GM12878 (cell line): ENCODE data around the gene ABHD1. TPM values are rescaled to one million over a fixed set of nuclear protein-coding genes. Genes with fewer than 3 reads are reported as not detected.

Experiments
- ATAC-seq: fragments of 200-7000 bp; cut with Tn5 transposase; 3 replicates; pipeline ENCODE4 v1.9.1; 2020; ENCODE audit warnings: mild to moderate bottlenecking, moderate library complexity
- BruUV-seq: library from RNA; stranded (reverse); fragments of 400-500 nt; replicated peaks from 2 replicates; lab custom pipeline; 2021; lab: Mats Ljungman, UMichigan
- CTCF ChIA-PET: fragments of 300-600 bp; sonication (Branson Sonifier 250); formaldehyde crosslinking; extraction: SDS; loops from one replicate; lab custom pipeline; 2021; ENCODE audit warnings: inconsistent platforms; lab: Yijun Ruan, JAX
- POLR2A ChIA-PET: fragments of 350-600 bp; formaldehyde crosslinking; extraction: SDS; loops from one replicate; lab custom pipeline; 2021; ENCODE audit warnings: inconsistent platforms; lab: Charles Lee
- RAD21 ChIA-PET: fragments of 300-600 bp; sonication (Branson Sonifier 250); formaldehyde crosslinking; loops from one replicate; lab custom pipeline; 2023; ENCODE audit warnings: antibody characterized with exemption; ENCODE audit not compliant: unreplicated experiment; lab: Charles Lee
- SMC1A ChIA-PET: fragments of 300-600 bp; sonication (Branson Sonifier 250); formaldehyde crosslinking; loops from one replicate; lab custom pipeline; 2023; ENCODE audit not compliant: unreplicated experiment, uncharacterized antibody; lab: Charles Lee
- DNase-seq: peaks from one replicate; pipeline ENCODE4 v3.0.0-alpha.2; 2011; ENCODE audit warnings: low read depth, low spot score
- FAIRE-seq: peaks from 3 replicates; lab custom pipeline; 2011; peaks lifted over from hg19 to GRCh38; lab: Jason Lieb, UNC
- H2AFZ ChIP-seq: 2 replicates; pipeline ENCODE4 v1.6.0; 2011; ENCODE audit warnings: low read depth, low read length, control low read depth; ENCODE audit not compliant: control insufficient read depth
- H3K27ac ChIP-seq: 2 replicates; pipeline ENCODE4 v1.5.1; 2011; ENCODE audit warnings: control low read depth; ENCODE audit not compliant: control insufficient read depth, insufficient read depth
- H3K27me3 ChIP-seq, 2 experiments: replicated peaks in 1 of 2; 2 replicates each; pipeline versions ENCODE4 v1.6.0 to v1.6.1; 2011; ENCODE audit warnings: low read length in 1 of 2; ENCODE audit not compliant: control insufficient read depth in 2 of 2, insufficient read depth in 2 of 2
- H3K36me3 ChIP-seq, 2 experiments: 2 replicates each; pipeline ENCODE4 v1.5.1; 2011; ENCODE audit warnings: low read length in 1 of 2; ENCODE audit not compliant: control insufficient read depth in 2 of 2, insufficient read depth in 2 of 2
- H3K4me1 ChIP-seq: 2 replicates; pipeline ENCODE4 v1.6.1; 2011; ENCODE audit warnings: mild to moderate bottlenecking, low read length, moderate library complexity, mixed read lengths; ENCODE audit not compliant: control insufficient read depth, insufficient read depth
- H3K4me2 ChIP-seq: 2 replicates; pipeline ENCODE4 v1.6.0; 2011; ENCODE audit warnings: control low read depth; ENCODE audit not compliant: control insufficient read depth, insufficient read depth
- H3K4me3 ChIP-seq: fragments of 200-600 bp; sonication (generic); 2 replicates; pipeline ENCODE4 v1.5.1; 2016
- H3K79me2 ChIP-seq: 2 replicates; pipeline ENCODE4 v1.6.0; 2011; ENCODE audit warnings: low read length; ENCODE audit not compliant: control insufficient read depth, insufficient read depth
- H3K9ac ChIP-seq: 2 replicates; pipeline ENCODE4 v1.8.0; 2011; ENCODE audit warnings: low read length, control low read depth, mixed read lengths; ENCODE audit not compliant: control insufficient read depth, insufficient read depth
- H3K9me3 ChIP-seq: replicated peaks from 3 replicates; pipeline ENCODE4 v1.5.1; 2011; ENCODE audit warnings: mild to moderate bottlenecking, low read length; ENCODE audit not compliant: control insufficient read depth, insufficient read depth
- H4K20me1 ChIP-seq: 2 replicates; pipeline ENCODE4 v1.6.0; 2011; ENCODE audit not compliant: control insufficient read depth, insufficient read depth
- CHD4 ChIP-seq: fragments of 200-600 bp; sonication (generic); IDR thresholded peaks from 2 replicates; pipeline ENCODE4 v1.6.1; 2016; ENCODE audit warnings: mild to moderate bottlenecking
- CTCF ChIP-seq, 3 experiments: IDR thresholded peaks in 2 of 3; conservative IDR thresholded peaks in 1 of 3; 2 replicates each; pipeline ENCODE4 v1.5.1; 2011; ENCODE audit warnings: low read depth in 3 of 3, low read length in 3 of 3, mild to moderate bottlenecking in 3 of 3, control low read depth in 2 of 3, moderate library complexity in 2 of 3, inconsistent platforms in 1 of 3, mixed read lengths in 1 of 3; ENCODE audit not compliant: control insufficient read depth in 2 of 3, insufficient read depth in 1 of 3; ENCODE audit errors: extremely low read depth in 1 of 3
- DPF2 ChIP-seq: fragments of 450-650 bp; IDR thresholded peaks from 2 replicates; pipeline ENCODE4 v1.6.1; 2017; ENCODE audit warnings: mild to moderate bottlenecking
- FOS ChIP-seq: IDR thresholded peaks from 3 replicates; pipeline ENCODE4 v1.6.1; 2011; ENCODE audit warnings: borderline replicate concordance; ENCODE audit not compliant: insufficient read length; ENCODE audit errors: extremely low read depth
- GABPA ChIP-seq: IDR thresholded peaks from 2 replicates; pipeline ENCODE4 v1.6.1; 2014; ENCODE audit warnings: antibody characterized with exemption, low read depth, mild to moderate bottlenecking, inconsistent platforms
- HDAC2 ChIP-seq: fragments of 200-600 bp; sonication (generic); IDR thresholded peaks from 2 replicates; pipeline ENCODE4 v1.6.1; 2017
- MAX ChIP-seq: IDR thresholded peaks from 2 replicates; pipeline ENCODE4 v1.6.1; 2012; ENCODE audit warnings: low read depth, low read length, improper control_type of control experiment
- MEF2A ChIP-seq: IDR thresholded peaks from 2 replicates; pipeline ENCODE4 v1.6.1; 2011; ENCODE audit warnings: low read depth, mild to moderate bottlenecking, low read length, moderate library complexity; ENCODE audit not compliant: insufficient read depth
- MYB ChIP-seq: fragments of 150-350 bp; IDR thresholded peaks from 2 replicates; pipeline ENCODE4 v1.6.1; 2014; ENCODE audit warnings: mild to moderate bottlenecking, low read depth, low read length, borderline replicate concordance
- NFIC ChIP-seq: IDR thresholded peaks from 2 replicates; pipeline ENCODE4 v1.6.1; 2012; ENCODE audit warnings: low read depth, mild to moderate bottlenecking, inconsistent platforms, low read length, moderate library complexity
- NR2C1 ChIP-seq: fragments of 450-650 bp; IDR thresholded peaks from 2 replicates; pipeline ENCODE4 v1.6.1; 2017; ENCODE audit warnings: antibody characterized with exemption, mild to moderate bottlenecking, moderate library complexity
- SMARCA5 ChIP-seq: fragments of 450-650 bp; IDR thresholded peaks from 2 replicates; pipeline ENCODE4 v1.6.1; 2017; ENCODE audit warnings: mild to moderate bottlenecking
- SREBF2 ChIP-seq: IDR thresholded peaks from 2 replicates; pipeline ENCODE4 v1.6.1; 2012; ENCODE audit warnings: mild to moderate bottlenecking, low read length
- SRF ChIP-seq, 2 experiments: IDR thresholded peaks; 2 replicates each; pipeline ENCODE4 v1.6.1; 2011; ENCODE audit warnings: low read depth in 2 of 2, low read length in 2 of 2, mild to moderate bottlenecking in 1 of 2, moderate library complexity in 1 of 2
- STAT1 ChIP-seq: fragments of 450-650 bp; conservative IDR thresholded peaks from 2 replicates; pipeline ENCODE4 v1.6.1; 2014; ENCODE audit warnings: antibody characterized with exemption, mild to moderate bottlenecking
- TBL1XR1 ChIP-seq: IDR thresholded peaks from 2 replicates; pipeline ENCODE4 v1.6.1; 2012; ENCODE audit warnings: low read depth, low read length, improper control_type of control experiment
- WGBS: methylation state at CpG from one replicate; pipeline ENCODE4 v1.1.6; 2016; ENCODE audit warnings: low lambda C conversion rate; ENCODE audit not compliant: insufficient replicate concordance, insufficient coverage; ENCODE audit errors: missing lambda C conversion rate; 5-methylcytosine and 5-hydroxymethylcytosine counted together
- in situ Hi-C: fragments of 300-500 bp; cut with MboI; formaldehyde crosslinking; loops from 9 replicates; pipeline ENCODE4 v1.14.3; 2018; ENCODE audit warnings: mixed read lengths
- intact Hi-C: fragments of 100-400 bp; cut with micrococcal nuclease; formaldehyde crosslinking; loops from one replicate; pipeline ENCODE4 v1.14.2; 2022; ENCODE audit not compliant: unreplicated experiment
- polyA plus RNA-seq, 11 experiments: library from polyadenylated mRNA; depleted of rRNA in 4 of 11; unstranded in 6 of 11; stranded (reverse) in 5 of 11; fragments of >200 nt; fragmentation: Nextera tagmentation in 4 of 11; fragmentation: Illumina TruSeq in 1 of 11; extraction: Ambion mirVana in 4 of 11; extraction: Trizol in 1 of 11; gene quantifications; 1 replicate in 1 of 11; 2 replicates in 10 of 11; pipeline versions ENCODE4 v1.2.1 to v1.2.3, GENCODE V29; 2011 to 2016; ENCODE audit warnings: inconsistent platforms in 2 of 11, missing spikeins in 2 of 11, low read depth in 1 of 11
- total RNA-seq, 4 experiments: library from RNA; depleted of rRNA in 3 of 4; stranded (reverse); fragments of >200 nt in 3 of 4; fragmentation: Illumina TruSeq in 1 of 4; extraction: Trizol in 1 of 4; gene quantifications; 2 replicates each; pipeline versions ENCODE4 v1.2.1 to v1.2.3, GENCODE V29; 2013 to 2021

Gene ABHD1
- total and polyA plus RNA-seq, 10 of the 15 experiments (the other 5 are each of a cell fraction or from before 2014, with no cell fraction given) = 0.04 to 0.35 (median 0.17) TPM; not detected in 2

- no peak overlapping the region for H3K27ac ChIP-seq
Measured at GRCh38 chr2:27080603-27080936, 43.0 kb upstream of the ABHD1 start.

More at GRCh38 chr2:27080603-27080936, 43.0 kb upstream of the ABHD1 start:
- intact Hi-C loops = loop anchor here (2.0 kb wide), 1 partner anchor 48 kb away; the partner anchor contains the start of gene TMEM214
- Histone ChIP-seq H3K4me2 (peak overlapping the region; percentile 94; the same call in 1 of the 2 replicates), H3K4me1 (peaks cover 34% of the 10 kb centered on the region), H3K9ac (no peak overlapping the region), H3K79me2 (no peaks in the 10 kb centered on the region), H3K9me3 (no peaks in the 10 kb centered on the region), H4K20me1 (no peaks in the 10 kb centered on the region), H3K4me3 (no peak overlapping the region), H3K36me3 (no peaks in the 10 kb centered on the region), H2AFZ (peak overlapping the region; percentile 91), H3K27me3 (no peaks in the 10 kb centered on the region)
- DNase-seq = no peak
- in situ Hi-C loops = loop anchor here (10.0 kb wide), 1 partner anchor 116 kb away; no protein-coding TSS in a partner anchor
- WGBS = 95% methylated on average over 14 of the region's 14 CpGs
- POLR2A ChIA-PET = interaction anchor here (0.5 to 4.9 kb wide), 11 partner anchors 8 to 290 kb away, joined by 3 to 43 read pairs (median 3); partner anchors contain the start of genes AGBL5, EIF2B4, OST4 and SNX17
- RAD21 ChIA-PET = interaction anchor here (0.9 to 2.3 kb wide), 7 partner anchors 8 to 234 kb away, joined by 3 to 22 read pairs (median 4); partner anchors contain the start of genes AGBL5 and OST4
- SMC1A ChIA-PET = interaction anchor here (0.6 to 3.6 kb wide), 4 partner anchors 8 to 34 kb away, joined by 3 to 19 read pairs (median 8); partner anchors contain the start of genes AGBL5 and OST4
- no peak for ATAC-seq
- CTCF ChIA-PET = interaction anchor here (0.9 to 8.6 kb wide), 10 partner anchors 8 to 242 kb away, joined by 3 to 85 read pairs (median 6); partner anchors contain the start of genes AGBL5, MPV17 and OST4
- no TSS peak for BruUV-seq
- FAIRE-seq = no peak
- no peak for TF ChIP-seq SMARCA5
- no peak for TF ChIP-seq TBL1XR1
- no peak for TF ChIP-seq NFIC
- TF ChIP-seq NR2C1 = no peak
- no peak for TF ChIP-seq MYB
- no peak for TF ChIP-seq MEF2A
- no peak for TF ChIP-seq CTCF (IDR thresholded peaks at IDR 0.05 in 2 of 3, conservative IDR thresholded peaks at IDR 0.05 in 1 of 3; ENCODE audit: control insufficient read depth in 2 of 3, extremely low read depth in 1 of 3, insufficient read depth in 1 of 3, low read depth in 3 of 3, low read length in 3 of 3)
- TF ChIP-seq SRF (IDR thresholded peaks at IDR 0.05; ENCODE audit: low read depth in 2 of 2, low read length in 2 of 2) = no peak
- no peak for TF ChIP-seq STAT1
- TF ChIP-seq MAX = no peak
- TF ChIP-seq DPF2 = no peak
- TF ChIP-seq FOS = no peak
- no peak for TF ChIP-seq SREBF2
- no peak for TF ChIP-seq CHD4
- no peak for TF ChIP-seq HDAC2
- TF ChIP-seq GABPA = no peak
